Lung (tissue), 12 donors: ENCODE data around the gene MARCHF3. TPM values are rescaled to one million over a fixed set of nuclear protein-coding genes. Genes with fewer than 3 reads are reported as not detected.
A peak's percentile ranks its signal among the peaks of the same experiment; 100 is the strongest.

Experiments
- ATAC-seq: fragments of 200-7000 bp; cut with Tn5 transposase; one replicate; pipeline ENCODE4 v1.9.1; 2020; ENCODE audit warnings: moderate number of reproducible peaks; ENCODE audit not compliant: insufficient read depth, low FRiP score
- DNase-seq, 3 donors: peaks; one replicate each; pipeline ENCODE4 v3.0.0-alpha.2; 2013 to 2017
- H3K27ac ChIP-seq, 2 donors: one replicate each; pipeline ENCODE4 v1.5.1; 2013; ENCODE audit warnings: mild to moderate bottlenecking in 2 of 2, moderate library complexity in 2 of 2, control low read depth in 1 of 2, inconsistent platforms in 1 of 2, low read depth in 1 of 2, low read length in 1 of 2
- H3K27me3 ChIP-seq, 3 donors: one replicate each; pipeline ENCODE4 v1.5.1; 2013; ENCODE audit warnings: low read length in 2 of 3; ENCODE audit not compliant: control insufficient read depth in 3 of 3, insufficient read depth in 3 of 3
- H3K36me3 ChIP-seq, 4 donors: one replicate each; pipeline ENCODE4 v1.5.1; 2013; ENCODE audit warnings: low read length in 4 of 4, mild to moderate bottlenecking in 1 of 4, moderate library complexity in 1 of 4; ENCODE audit not compliant: control insufficient read depth in 4 of 4, insufficient read depth in 4 of 4
- H3K4me1 ChIP-seq, 5 donors: one replicate each; pipeline ENCODE4 v1.5.1; 2013; ENCODE audit warnings: low read length in 5 of 5, mild to moderate bottlenecking in 2 of 5, moderate library complexity in 1 of 5; ENCODE audit not compliant: control insufficient read depth in 5 of 5, insufficient read depth in 5 of 5
- H3K4me3 ChIP-seq: one replicate; pipeline ENCODE4 v1.5.1; 2013; ENCODE audit warnings: mild to moderate bottlenecking, control low read depth, moderate library complexity
- H3K9ac ChIP-seq, 2 donors: one replicate each; pipeline ENCODE4 v1.5.1; 2013; ENCODE audit warnings: low read length in 2 of 2, control low read depth in 1 of 2; ENCODE audit not compliant: insufficient read depth in 1 of 2
- H3K9me3 ChIP-seq, 4 donors: one replicate each; pipeline ENCODE4 v1.5.1; 2013; ENCODE audit warnings: low read length in 3 of 4, mild to moderate bottlenecking in 1 of 4, moderate library complexity in 1 of 4; ENCODE audit not compliant: control insufficient read depth in 4 of 4, insufficient read depth in 3 of 4
- WGBS, 2 donors: extraction: QIAGEN DNeasy Blood & Tissue Kit; methylation state at CpG; one replicate each; pipeline ENCODE4 v1.1.7; 2013; 5-methylcytosine and 5-hydroxymethylcytosine counted together
- polyA plus RNA-seq, 2 donors: library from polyadenylated mRNA; stranded (reverse); fragments of 200-250 nt; gene quantifications; one replicate each; pipeline ENCODE4 v1.2.1, GENCODE V29; 2013
- total RNA-seq, 2 donors: library from RNA; depleted of rRNA in 1 of 2; stranded (reverse); fragments of >200 nt in 1 of 2; gene quantifications; one replicate each; pipeline ENCODE4 v1.2.1, GENCODE V29; 2014 to 2021
- TF ChIP-seq, protein P1 (sequence below): IDR thresholded peaks from 2 replicates; pipeline ENCODE4 v1.5.1; 2012; ENCODE audit warnings: mild to moderate bottlenecking; ENCODE audit errors: control extremely low read depth, extremely low read depth
- donor health status: control.
- donor health status: control.
- donor health status: Bipolar disorder and iron deficiency.
- donor health status: healthy.
- donor health status: DM: yes; HTN: yes; CAD: no.

The MARCHF3 gene
- total and polyA plus RNA-seq, 4 donors = 3.7 to 17.0 (median 13.1) TPM

DNA sequence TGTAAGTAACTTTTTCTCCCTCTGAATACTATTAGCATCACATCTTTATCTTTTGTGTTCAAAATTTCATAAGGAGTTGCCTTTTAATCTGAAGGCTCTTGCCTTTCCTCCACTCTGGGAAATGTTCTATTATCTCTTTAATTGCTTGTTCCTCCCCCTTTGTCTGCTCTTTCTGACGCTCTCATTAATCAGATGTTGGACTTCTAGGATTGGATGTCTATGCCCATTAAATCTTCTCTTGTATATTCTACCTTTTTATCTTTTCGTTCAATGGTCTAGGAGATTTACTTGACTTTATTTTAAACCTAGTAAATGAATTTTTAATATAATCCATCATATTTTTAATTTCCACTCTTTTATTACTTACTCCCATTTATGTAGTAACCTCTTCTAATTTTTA is 76.7 kb downstream of the MARCHF3 start:
- Histone ChIP-seq H3K4me3 (no peak overlapping the region), H3K27ac (no peak overlapping the region), H3K36me3 (peaks cover 0 to 4% (median 0%) of the 10 kb centered on the region in 4 donors), H3K27me3 (no peaks in the 10 kb centered on the region), H3K4me1 (peaks cover 0 to 15% (median 0%) of the 10 kb centered on the region in 5 donors), H3K9ac (no peak overlapping the region), H3K9me3 (no peaks in the 10 kb centered on the region)
- WGBS, 2 donors = 85 to 87% methylated on average over 2 of the region's 2 CpGs
- DNase-seq (no peak), ATAC-seq (no peak)
- TF ChIP-seq, protein P1, sequence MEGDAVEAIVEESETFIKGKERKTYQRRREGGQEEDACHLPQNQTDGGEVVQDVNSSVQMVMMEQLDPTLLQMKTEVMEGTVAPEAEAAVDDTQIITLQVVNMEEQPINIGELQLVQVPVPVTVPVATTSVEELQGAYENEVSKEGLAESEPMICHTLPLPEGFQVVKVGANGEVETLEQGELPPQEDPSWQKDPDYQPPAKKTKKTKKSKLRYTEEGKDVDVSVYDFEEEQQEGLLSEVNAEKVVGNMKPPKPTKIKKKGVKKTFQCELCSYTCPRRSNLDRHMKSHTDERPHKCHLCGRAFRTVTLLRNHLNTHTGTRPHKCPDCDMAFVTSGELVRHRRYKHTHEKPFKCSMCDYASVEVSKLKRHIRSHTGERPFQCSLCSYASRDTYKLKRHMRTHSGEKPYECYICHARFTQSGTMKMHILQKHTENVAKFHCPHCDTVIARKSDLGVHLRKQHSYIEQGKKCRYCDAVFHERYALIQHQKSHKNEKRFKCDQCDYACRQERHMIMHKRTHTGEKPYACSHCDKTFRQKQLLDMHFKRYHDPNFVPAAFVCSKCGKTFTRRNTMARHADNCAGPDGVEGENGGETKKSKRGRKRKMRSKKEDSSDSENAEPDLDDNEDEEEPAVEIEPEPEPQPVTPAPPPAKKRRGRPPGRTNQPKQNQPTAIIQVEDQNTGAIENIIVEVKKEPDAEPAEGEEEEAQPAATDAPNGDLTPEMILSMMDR = no peak

DNA sequence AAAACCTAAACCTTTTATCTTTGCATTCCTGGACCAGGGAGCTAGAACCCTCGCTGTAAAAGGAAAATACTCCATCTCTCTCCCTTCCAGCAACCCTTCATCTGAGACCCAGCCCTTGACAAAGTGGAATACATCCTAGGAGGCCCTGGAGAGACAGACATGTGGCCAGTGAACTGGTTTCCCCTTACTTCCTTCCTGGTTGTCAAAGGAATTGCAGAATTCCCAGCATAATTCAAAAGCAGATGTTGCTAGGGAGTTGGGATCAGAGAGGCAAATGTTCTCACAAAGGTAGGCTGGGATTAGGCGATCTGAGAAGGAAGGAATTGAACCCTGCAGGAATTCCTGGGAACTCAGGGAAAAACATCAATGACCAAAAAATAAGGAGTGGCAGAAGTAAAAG is 80.9 kb downstream of the MARCHF3 start:
- Histone ChIP-seq H3K36me3 (peaks cover 0 to 4% (median 0%) of the 10 kb centered on the region in 4 donors), H3K9me3 (no peaks in the 10 kb centered on the region), H3K4me1 (peaks cover 0 to 34% (median 0%) of the 10 kb centered on the region in 5 donors), H3K4me3 (no peak overlapping the region), H3K9ac (no peak overlapping the region), H3K27ac (peak overlapping the region in 1 of 2 donors; percentile 16), H3K27me3 (no peaks in the 10 kb centered on the region)
- no peak for DNase-seq
- WGBS, 2 donors = 90 to 96% methylated on average over 2 of the region's 2 CpGs
- TF ChIP-seq, protein P1 = no peak
- no peak for ATAC-seq

DNA sequence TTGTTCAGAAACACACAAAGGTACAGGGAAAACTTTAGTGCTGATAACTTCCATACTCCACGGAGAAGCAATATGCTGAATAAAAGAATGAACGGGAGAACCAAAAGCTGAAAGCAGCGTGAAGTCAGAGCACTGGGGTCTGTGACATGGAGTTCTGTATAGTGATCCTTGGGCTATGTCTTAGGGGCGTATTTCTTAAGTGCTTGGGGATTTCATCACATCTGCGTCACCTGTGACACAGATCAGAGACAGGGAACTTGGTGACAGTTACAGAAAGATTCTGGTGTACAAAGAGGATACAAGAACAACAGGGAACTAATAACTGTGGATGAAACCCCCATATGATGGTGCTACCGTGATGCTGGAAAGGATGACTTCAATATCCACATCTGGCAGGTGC is 81.9 kb downstream of the MARCHF3 start:
- peak overlapping the region in 1 of 2 donors; percentile 10 for H3K27ac ChIP-seq
- peaks cover 0 to 34% (median 0%) of the 10 kb centered on the region in 5 donors for H3K4me1 ChIP-seq
- no peak overlapping the region for H3K4me3 ChIP-seq
- H3K36me3 ChIP-seq = peaks cover 0 to 4% (median 0%) of the 10 kb centered on the region in 4 donors
- ATAC-seq = no peak
- TF ChIP-seq, protein P1 = no peak
- H3K9me3 ChIP-seq = no peaks in the 10 kb centered on the region
- no peak for DNase-seq
- no peak overlapping the region for H3K9ac ChIP-seq
- WGBS, 2 donors = 79 to 91% methylated on average over 6 of the region's 6 CpGs
- H3K27me3 ChIP-seq = no peaks in the 10 kb centered on the region

DNA sequence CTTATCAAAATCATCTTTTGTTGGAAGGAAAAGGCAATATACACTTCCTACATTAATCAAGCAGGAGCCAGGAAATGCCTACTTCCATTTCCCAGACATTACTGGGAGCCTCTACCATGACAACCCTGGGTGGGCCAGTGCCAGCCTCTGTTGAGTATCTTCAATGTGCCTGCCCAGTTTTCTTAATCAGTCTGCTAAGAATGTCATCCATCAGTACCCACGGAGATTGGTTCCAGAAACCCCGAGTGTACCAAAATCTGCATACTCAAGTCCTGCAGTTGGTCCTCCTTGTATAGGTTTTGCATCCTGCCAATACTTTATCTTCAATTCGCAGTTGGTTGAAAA is 82.4 kb downstream of the MARCHF3 start:
- H3K36me3 ChIP-seq = peaks cover 0 to 4% (median 0%) of the 10 kb centered on the region in 4 donors
- WGBS, 2 donors = 90 to 94% methylated on average over 3 of the region's 3 CpGs

More for the DNA sequence above, 82.4 kb downstream of the MARCHF3 start:
- Histone ChIP-seq H3K27me3 (no peaks in the 10 kb centered on the region), H3K27ac (no peak overlapping the region), H3K9me3 (no peaks in the 10 kb centered on the region), H3K9ac (no peak overlapping the region), H3K4me1 (peaks cover 0 to 38% (median 0%) of the 10 kb centered on the region in 5 donors), H3K4me3 (no peak overlapping the region)
- ATAC-seq = no peak
- TF ChIP-seq, protein P1 = no peak
- DNase-seq = no peak
